ENCODE results near the gene KDM3A.

Gene KDM3A

DNA sequence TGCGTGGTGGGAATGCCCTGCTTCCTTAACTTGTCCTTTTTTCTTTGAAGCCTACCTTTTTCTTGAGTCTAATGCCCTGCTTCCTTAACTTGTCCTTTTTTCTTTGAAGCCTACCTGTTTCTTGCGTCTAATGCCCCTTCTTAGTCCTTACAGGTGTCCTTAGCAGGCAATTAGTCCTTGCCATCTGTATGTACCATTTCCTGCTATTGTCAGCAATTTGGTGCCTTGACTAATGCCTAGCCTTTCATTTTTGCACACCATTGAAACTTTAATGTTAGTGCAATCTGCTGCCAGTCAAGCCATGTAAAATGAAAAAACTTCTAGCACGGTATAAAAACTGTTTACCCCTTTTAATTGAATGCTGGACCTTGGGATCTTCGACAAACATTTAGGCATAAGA lies 4.3 kb downstream of the KDM3A start:
- Histone ChIP-seq H3K4me3 (ENCODE audit: low read depth, low read length) (no peak overlapping the region), H3K9me3 (ENCODE audit: control insufficient read depth, insufficient read depth, low read depth, low read length) (no peaks in the 10 kb centered on the region), H3K27ac (ENCODE audit: extremely low read depth, low read depth, low read length) (no peak overlapping the region), H3K4me1 (ENCODE audit: control insufficient read depth, insufficient read depth, low read length) (no peaks in the 10 kb centered on the region; the same call in 1 of the 2 replicates), H3K36me3 (ENCODE audit: control insufficient read depth in 2 of 2, insufficient read depth in 1 of 2, low read length in 2 of 2) (peaks cover 7 to 55% of the 10 kb centered on the region in 2 experiments; a peak in 2 of 3 replicates)
- ChIA-PET CTCF (no interaction called here), POLR2A (no interaction called here)
- TF ChIP-seq ZNF16 (tag by site-specific recombination; IDR thresholded peaks at IDR 0.05; ENCODE audit: low read depth): no peak
- no peak for TF ChIP-seq ZNF473 (tag by site-specific recombination; IDR thresholded peaks at IDR 0.05)
- TF ChIP-seq ZNF366 (tag by site-specific recombination; conservative IDR thresholded peaks at IDR 0.05): no peak
- no peak for TF ChIP-seq ZNF266 (tag by site-specific recombination; IDR thresholded peaks at IDR 0.05; ENCODE audit: low read depth)
- no peak for TF ChIP-seq ZNF544 (tag by site-specific recombination; IDR thresholded peaks at IDR 0.05)
- TF ChIP-seq ZNF311 (tag by site-specific recombination; IDR thresholded peaks at IDR 0.05; ENCODE audit: borderline replicate concordance): no peak
- no peak for TF ChIP-seq YY1 (tag by site-specific recombination; IDR thresholded peaks at IDR 0.05)
- no peak for TF ChIP-seq KLF8 (tag by site-specific recombination; IDR thresholded peaks at IDR 0.05)
- TF ChIP-seq, protein P1, sequence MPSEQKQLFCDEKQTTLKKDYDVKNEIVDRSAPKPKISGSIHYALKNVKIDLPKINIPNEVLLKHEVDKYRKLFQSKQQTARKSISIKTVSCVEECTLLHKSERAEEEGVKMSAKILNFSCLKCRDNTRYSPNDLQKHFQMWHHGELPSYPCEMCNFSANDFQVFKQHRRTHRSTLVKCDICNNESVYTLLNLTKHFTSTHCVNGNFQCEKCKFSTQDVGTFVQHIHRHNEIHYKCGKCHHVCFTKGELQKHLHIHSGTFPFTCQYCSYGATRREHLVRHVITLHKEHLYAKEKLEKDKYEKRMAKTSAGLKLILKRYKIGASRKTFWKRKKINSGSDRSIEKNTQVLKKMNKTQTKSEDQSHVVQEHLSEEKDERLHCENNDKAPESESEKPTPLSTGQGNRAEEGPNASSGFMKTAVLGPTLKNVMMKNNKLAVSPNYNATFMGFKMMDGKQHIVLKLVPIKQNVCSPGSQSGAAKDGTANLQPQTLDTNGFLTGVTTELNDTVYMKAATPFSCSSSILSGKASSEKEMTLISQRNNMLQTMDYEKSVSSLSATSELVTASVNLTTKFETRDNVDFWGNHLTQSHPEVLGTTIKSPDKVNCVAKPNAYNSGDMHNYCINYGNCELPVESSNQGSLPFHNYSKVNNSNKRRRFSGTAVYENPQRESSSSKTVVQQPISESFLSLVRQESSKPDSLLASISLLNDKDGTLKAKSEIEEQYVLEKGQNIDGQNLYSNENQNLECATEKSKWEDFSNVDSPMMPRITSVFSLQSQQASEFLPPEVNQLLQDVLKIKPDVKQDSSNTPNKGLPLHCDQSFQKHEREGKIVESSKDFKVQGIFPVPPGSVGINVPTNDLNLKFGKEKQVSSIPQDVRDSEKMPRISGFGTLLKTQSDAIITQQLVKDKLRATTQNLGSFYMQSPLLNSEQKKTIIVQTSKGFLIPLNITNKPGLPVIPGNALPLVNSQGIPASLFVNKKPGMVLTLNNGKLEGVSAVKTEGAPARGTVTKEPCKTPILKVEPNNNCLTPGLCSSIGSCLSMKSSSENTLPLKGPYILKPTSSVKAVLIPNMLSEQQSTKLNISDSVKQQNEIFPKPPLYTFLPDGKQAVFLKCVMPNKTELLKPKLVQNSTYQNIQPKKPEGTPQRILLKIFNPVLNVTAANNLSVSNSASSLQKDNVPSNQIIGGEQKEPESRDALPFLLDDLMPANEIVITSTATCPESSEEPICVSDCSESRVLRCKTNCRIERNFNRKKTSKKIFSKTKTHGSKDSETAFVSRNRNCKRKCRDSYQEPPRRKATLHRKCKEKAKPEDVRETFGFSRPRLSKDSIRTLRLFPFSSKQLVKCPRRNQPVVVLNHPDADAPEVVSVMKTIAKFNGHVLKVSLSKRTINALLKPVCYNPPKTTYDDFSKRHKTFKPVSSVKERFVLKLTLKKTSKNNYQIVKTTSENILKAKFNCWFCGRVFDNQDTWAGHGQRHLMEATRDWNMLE (tag by site-specific recombination; conservative IDR thresholded peaks at IDR 0.05; ENCODE audit: low read depth): no peak
- TF ChIP-seq ZNF391 (tag by site-specific recombination; IDR thresholded peaks at IDR 0.05; ENCODE audit: borderline replicate concordance, low read depth): no peak
- no peak for TF ChIP-seq ZNF132 (tag by site-specific recombination; IDR thresholded peaks at IDR 0.05; ENCODE audit: borderline replicate concordance)
- no peak for TF ChIP-seq ZNF416 (tag by site-specific recombination; IDR thresholded peaks at IDR 0.05)
- TF ChIP-seq ZFP3 (tag by site-specific recombination; IDR thresholded peaks at IDR 0.05; ENCODE audit: low read depth): no peak
- no peak for TF ChIP-seq ZNF48 (tag by site-specific recombination; IDR thresholded peaks at IDR 0.05)
- no peak for TF ChIP-seq ZNF175 (tag by site-specific recombination; IDR thresholded peaks at IDR 0.05)
- TF ChIP-seq SP3 (tag by site-specific recombination; IDR thresholded peaks at IDR 0.05): no peak
- no peak for TF ChIP-seq TRIM28 (IDR thresholded peaks at IDR 0.05; ENCODE audit: borderline replicate concordance, low read length)
- TF ChIP-seq ZNF324 (tag by site-specific recombination; IDR thresholded peaks at IDR 0.05): no peak
- no peak for TF ChIP-seq ZFP37 (tag by site-specific recombination; IDR thresholded peaks at IDR 0.05)

DNA sequence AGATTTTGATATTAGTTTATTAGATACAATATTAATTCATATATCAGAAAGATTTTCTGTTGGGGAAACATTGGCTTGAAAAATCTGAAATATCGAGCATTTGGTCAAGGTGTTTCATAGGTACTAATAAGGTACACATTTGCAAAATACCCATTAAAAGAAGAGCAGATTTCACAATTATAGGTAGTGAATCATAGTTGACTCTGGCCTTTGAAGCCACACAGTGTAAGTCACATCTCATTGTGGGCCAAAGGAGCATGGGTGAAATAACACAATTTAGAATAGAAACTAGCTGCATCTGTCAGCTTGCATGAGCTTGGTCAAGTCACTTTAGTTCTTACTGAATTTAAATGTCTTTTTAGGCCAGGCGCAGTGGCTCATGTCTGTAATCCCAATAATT lies 4.9 kb downstream of the KDM3A start:
- Histone ChIP-seq H3K4me1 (ENCODE audit: control insufficient read depth, insufficient read depth, low read length) (no peaks in the 10 kb centered on the region; the same call in 1 of the 2 replicates), H3K4me3 (ENCODE audit: low read depth, low read length) (no peak overlapping the region), H3K9me3 (ENCODE audit: control insufficient read depth, insufficient read depth, low read depth, low read length) (no peaks in the 10 kb centered on the region), H3K27ac (ENCODE audit: extremely low read depth, low read depth, low read length) (no peak overlapping the region), H3K36me3 (ENCODE audit: control insufficient read depth in 2 of 2, insufficient read depth in 1 of 2, low read length in 2 of 2) (peaks cover 13 to 61% of the 10 kb centered on the region in 2 experiments)
- POLR2A ChIA-PET: no interaction called here
- CTCF ChIA-PET: interaction anchor here (1.1 kb wide), 1 partner anchor 12 kb away, joined by 3 read pairs; no protein-coding TSS in a partner anchor
- TF ChIP-seq ZIC2 (tag by site-specific recombination; IDR thresholded peaks at IDR 0.05): no peak
- no peak for TF ChIP-seq ZBTB48 (tag by site-specific recombination; IDR thresholded peaks at IDR 0.05)
- TF ChIP-seq ZNF302 (tag by site-specific recombination; IDR thresholded peaks at IDR 0.05; ENCODE audit: low read depth): no peak
- TF ChIP-seq ZNF510 (tag by site-specific recombination; IDR thresholded peaks at IDR 0.05; ENCODE audit: insufficient replicate concordance): no peak
- no peak for TF ChIP-seq FEZF1 (tag by site-specific recombination; IDR thresholded peaks at IDR 0.05)
- no peak for TF ChIP-seq ZNF416 (tag by site-specific recombination; IDR thresholded peaks at IDR 0.05)
- no peak for TF ChIP-seq ZSCAN23 (tag by site-specific recombination; IDR thresholded peaks at IDR 0.05)
- TF ChIP-seq ZSCAN4 (tag by site-specific recombination; IDR thresholded peaks at IDR 0.05): no peak
- TF ChIP-seq ZNF426 (tag by site-specific recombination; IDR thresholded peaks at IDR 0.05): no peak
- no peak for TF ChIP-seq ZNF391 (tag by site-specific recombination; IDR thresholded peaks at IDR 0.05; ENCODE audit: borderline replicate concordance, low read depth)
- no peak for TF ChIP-seq ZNF248 (tag by site-specific recombination; IDR thresholded peaks at IDR 0.05)
- TF ChIP-seq ZNF596 (tag by site-specific recombination; IDR thresholded peaks at IDR 0.05): no peak
- no peak for TF ChIP-seq KLF10 (tag by site-specific recombination; IDR thresholded peaks at IDR 0.05)
- no peak for TF ChIP-seq ZNF169 (tag by site-specific recombination; IDR thresholded peaks at IDR 0.05)
- TF ChIP-seq ZNF433 (tag by site-specific recombination; IDR thresholded peaks at IDR 0.05; ENCODE audit: low read depth): no peak

All from HEK293 (cell line).